ENCODE data around the gene CFAP46. TPM values are rescaled to one million over a fixed set of nuclear protein-coding genes. Genes with fewer than 3 reads are reported as not detected.

CFAP46 gene
- total and polyA plus RNA-seq, 4 donors: 0.33 to 0.59 (median 0.42) TPM

DNA sequence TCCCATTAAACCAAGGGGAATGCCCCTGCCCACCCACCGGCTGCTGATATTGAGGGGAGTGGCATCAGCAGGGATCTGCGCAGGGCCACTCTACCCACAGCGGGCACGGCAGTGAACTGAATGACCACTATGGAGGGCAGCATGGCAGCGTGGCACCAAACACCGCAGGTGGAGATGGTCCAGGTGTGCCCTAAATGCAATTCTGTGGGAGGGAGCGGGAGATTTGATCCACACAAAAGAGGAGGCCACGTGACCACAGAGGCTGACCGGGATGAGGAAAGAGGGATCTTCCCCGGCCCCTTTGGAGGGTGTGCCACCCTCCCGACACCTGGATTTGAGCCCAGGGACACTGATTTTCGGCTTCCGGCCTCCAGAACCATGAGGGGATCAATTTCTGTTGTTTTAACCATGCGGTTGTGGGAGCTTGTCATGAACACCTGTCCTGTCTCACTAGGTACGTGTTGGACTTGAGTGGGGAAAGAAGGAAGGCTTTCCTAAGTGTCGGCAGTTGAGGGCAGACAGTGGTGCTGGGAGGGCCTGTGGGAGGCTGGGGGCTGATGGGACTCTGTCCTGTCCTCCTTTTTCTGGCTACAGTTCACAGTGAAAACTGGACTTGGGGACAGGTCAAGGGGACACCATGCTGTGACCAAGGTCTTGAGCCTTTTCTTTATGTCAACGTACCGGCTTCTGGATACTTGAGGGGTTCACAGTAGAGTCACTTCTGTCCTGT, 66.1 kb downstream of the CFAP46 start:
- no peak for DNase-seq (ENCODE audit: low spot score)
- WGBS: 90% methylated on average over 18 of the region's 18 CpGs
- H3K27me3 ChIP-seq (ENCODE audit: control insufficient read depth in 4 of 4, insufficient read depth in 4 of 4, low read length in 3 of 4): peaks cover 0 to 4% (median 0%) of the 10 kb centered on the region in 4 donors

GRCh38 chr10:132875435-132875834, 66.9 kb downstream of the CFAP46 start:
- no peak overlapping the region for H3K4me3 ChIP-seq (ENCODE audit: low read depth in 1 of 3, low read length in 3 of 3)
- TF ChIP-seq ATF3 (IDR thresholded peaks at IDR 0.05) (no peak), FOXA1 (IDR thresholded peaks at IDR 0.05) (no peak), EGR1 (IDR thresholded peaks at IDR 0.05; ENCODE audit: low read depth in 2 of 2) (no peak), NR2F2 (IDR thresholded peaks at IDR 0.05) (no peak), HNF4G (IDR thresholded peaks at IDR 0.05) (no peak), RXRA (IDR thresholded peaks at IDR 0.05) (no peak), TAF1 (conservative IDR thresholded peaks at IDR 0.05) (no peak), CTCF (IDR thresholded peaks at IDR 0.05; ENCODE audit: low read depth, low read length, missing input control) (no peak)
- H3K27me3 ChIP-seq (ENCODE audit: control insufficient read depth in 4 of 4, insufficient read depth in 4 of 4, low read length in 3 of 4): peaks cover 0 to 4% (median 0%) of the 10 kb centered on the region in 4 donors
- no peaks in the 10 kb centered on the region for H3K4me1 ChIP-seq (ENCODE audit: control insufficient read depth in 4 of 4, insufficient read depth in 4 of 4, low read length in 3 of 4)
- WGBS: 78% methylated on average over 2 of the region's 2 CpGs
- no peak for DNase-seq (ENCODE audit: low spot score)
- no peak overlapping the region for H3K9ac ChIP-seq (ENCODE audit: low read depth in 1 of 2, low read length in 2 of 2)
- no peaks in the 10 kb centered on the region for H3K36me3 ChIP-seq (ENCODE audit: control insufficient read depth in 4 of 4, insufficient read depth in 3 of 4, low read depth in 1 of 4, low read length in 3 of 4)
- H3K9me3 ChIP-seq (ENCODE audit: control insufficient read depth in 4 of 4, low read length in 3 of 4): peaks cover 0 to 4% (median 1%) of the 10 kb centered on the region in 4 donors
- no peak overlapping the region for H3K27ac ChIP-seq (ENCODE audit: low read depth in 1 of 2, low read length in 2 of 2)

More for the DNA sequence above, 66.1 kb downstream of the CFAP46 start:
- Histone ChIP-seq H3K27ac (ENCODE audit: low read depth in 1 of 2, low read length in 2 of 2) (no peak overlapping the region), H3K9me3 (ENCODE audit: control insufficient read depth in 4 of 4, low read length in 3 of 4) (no peaks in the 10 kb centered on the region), H3K4me3 (ENCODE audit: low read depth in 1 of 3, low read length in 3 of 3) (no peak overlapping the region), H3K4me1 (ENCODE audit: control insufficient read depth in 4 of 4, insufficient read depth in 4 of 4, low read length in 3 of 4) (no peaks in the 10 kb centered on the region), H3K9ac (ENCODE audit: low read depth in 1 of 2, low read length in 2 of 2) (no peak overlapping the region), H3K36me3 (ENCODE audit: control insufficient read depth in 4 of 4, insufficient read depth in 3 of 4, low read depth in 1 of 4, low read length in 3 of 4) (no peaks in the 10 kb centered on the region)
- TF ChIP-seq, protein P1, sequence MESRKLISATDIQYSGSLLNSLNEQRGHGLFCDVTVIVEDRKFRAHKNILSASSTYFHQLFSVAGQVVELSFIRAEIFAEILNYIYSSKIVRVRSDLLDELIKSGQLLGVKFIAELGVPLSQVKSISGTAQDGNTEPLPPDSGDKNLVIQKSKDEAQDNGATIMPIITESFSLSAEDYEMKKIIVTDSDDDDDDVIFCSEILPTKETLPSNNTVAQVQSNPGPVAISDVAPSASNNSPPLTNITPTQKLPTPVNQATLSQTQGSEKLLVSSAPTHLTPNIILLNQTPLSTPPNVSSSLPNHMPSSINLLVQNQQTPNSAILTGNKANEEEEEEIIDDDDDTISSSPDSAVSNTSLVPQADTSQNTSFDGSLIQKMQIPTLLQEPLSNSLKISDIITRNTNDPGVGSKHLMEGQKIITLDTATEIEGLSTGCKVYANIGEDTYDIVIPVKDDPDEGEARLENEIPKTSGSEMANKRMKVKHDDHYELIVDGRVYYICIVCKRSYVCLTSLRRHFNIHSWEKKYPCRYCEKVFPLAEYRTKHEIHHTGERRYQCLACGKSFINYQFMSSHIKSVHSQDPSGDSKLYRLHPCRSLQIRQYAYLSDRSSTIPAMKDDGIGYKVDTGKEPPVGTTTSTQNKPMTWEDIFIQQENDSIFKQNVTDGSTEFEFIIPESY (IDR thresholded peaks at IDR 0.05): no peak
- TF ChIP-seq JUND (IDR thresholded peaks at IDR 0.05) (no peak), CTCF (IDR thresholded peaks at IDR 0.05; ENCODE audit: low read depth, low read length, missing input control) (no peak), HNF4G (IDR thresholded peaks at IDR 0.05) (no peak), HNF4A (conservative IDR thresholded peaks at IDR 0.05) (no peak), TAF1 (conservative IDR thresholded peaks at IDR 0.05) (no peak), ATF3 (IDR thresholded peaks at IDR 0.05) (no peak), EGR1 (IDR thresholded peaks at IDR 0.05; ENCODE audit: low read depth in 2 of 2) (no peak), GABPA (IDR thresholded peaks at IDR 0.05 in 1 of 2, conservative IDR thresholded peaks at IDR 0.05 in 1 of 2) (no peak)

Measured in liver (tissue), 9 donors.